HepG2 (cell line): ENCODE results near the gene ESYT2. TPM values are rescaled to one million over a fixed set of nuclear protein-coding genes. Genes with fewer than 3 reads are reported as not detected.

Experiments
- CC2D1A ChIP-seq: sonication (generic); formaldehyde crosslinking; IDR thresholded peaks from 2 replicates; pipeline ENCODE4 v1.8.1; 2023; ENCODE audit warnings: mild to moderate bottlenecking, missing genetic modification reagents
- HNRNPUL1 ChIP-seq: fragments of 200-400 bp; formaldehyde crosslinking; IDR thresholded peaks from 2 replicates; pipeline ENCODE4 v1.6.1; 2017; ENCODE audit warnings: low read depth, mild to moderate bottlenecking, low read length, moderate library complexity
- PAX8 ChIP-seq: sonication (generic); formaldehyde crosslinking; IDR thresholded peaks from 2 replicates; pipeline ENCODE4 v1.8.0; 2022; ENCODE audit warnings: mild to moderate bottlenecking, missing genetic modification reagents, borderline replicate concordance
- RBFOX2 ChIP-seq: fragments of 200-400 bp; formaldehyde crosslinking; IDR thresholded peaks from 2 replicates; pipeline ENCODE4 v1.6.1; 2017; ENCODE audit warnings: low read depth, mild to moderate bottlenecking, low read length
- SALL1 ChIP-seq: sonication (generic); formaldehyde crosslinking; IDR thresholded peaks from 2 replicates; pipeline ENCODE4 v1.8.0; 2022; ENCODE audit warnings: mild to moderate bottlenecking, missing genetic modification reagents
- SATB2 ChIP-seq: sonication (generic); formaldehyde crosslinking; IDR thresholded peaks from 2 replicates; pipeline ENCODE4 v1.5.0; 2020; ENCODE audit warnings: missing genetic modification reagents
- SOX6 ChIP-seq, 2 experiments: fragments of 450-650 bp in 1 of 2; sonication (generic) in 1 of 2; formaldehyde crosslinking in 1 of 2; IDR thresholded peaks; 2 replicates each; pipeline versions ENCODE4 v1.4.0 to v1.6.1; 2017 to 2020; ENCODE audit warnings: antibody characterized with exemption in 1 of 2, mild to moderate bottlenecking in 1 of 2, missing genetic modification reagents in 1 of 2
- ZFP1 ChIP-seq: IDR thresholded peaks from 2 replicates; pipeline ENCODE4 v1.6.1; 2016
- ZNF333 ChIP-seq: sonication (generic); formaldehyde crosslinking; IDR thresholded peaks from 2 replicates; pipeline ENCODE4 v1.4.0; 2020; ENCODE audit warnings: mild to moderate bottlenecking, missing genetic modification reagents, borderline replicate concordance
- polyA plus RNA-seq, 8 experiments: library from polyadenylated mRNA; depleted of rRNA in 3 of 8; stranded (reverse) in 7 of 8; unstranded in 1 of 8; fragments of >200 nt; fragmentation: Illumina TruSeq in 4 of 8; extraction: Trizol in 4 of 8; gene quantifications; 2 replicates each; pipeline versions ENCODE4 v1.2.1 to v1.2.3, GENCODE V29; 2011 to 2016; ENCODE audit warnings: low read depth in 4 of 8, missing spikeins in 1 of 8, mixed read lengths in 1 of 8; ENCODE audit not compliant: insufficient read depth in 1 of 8
- total RNA-seq, 5 experiments: library from RNA; depleted of rRNA; stranded (reverse); fragments of >200 nt; fragmentation: Illumina TruSeq; extraction: Trizol; gene quantifications; 2 replicates each; pipeline ENCODE4 v1.2.3, GENCODE V29; 2016; ENCODE audit warnings: low read depth in 1 of 5
- TF ChIP-seq, protein P1 (sequence below): sonication (generic); formaldehyde crosslinking; IDR thresholded peaks from 2 replicates; pipeline ENCODE4 v1.9.0; 2021; ENCODE audit warnings: missing genetic modification reagents, borderline replicate concordance
- TF ChIP-seq, protein P2 (sequence below), 2 experiments: sonication (generic) in 1 of 2; formaldehyde crosslinking in 1 of 2; IDR thresholded peaks; 2 replicates each; pipeline versions ENCODE4 v1.6.1 to v1.9.0; 2014 to 2022; ENCODE audit warnings: antibody characterized with exemption in 1 of 2, borderline replicate concordance in 1 of 2, inconsistent platforms in 1 of 2, low read depth in 1 of 2, missing genetic modification reagents in 1 of 2
- TF ChIP-seq, protein P3 (sequence below): sonication (generic); formaldehyde crosslinking; IDR thresholded peaks from 2 replicates; pipeline ENCODE4 v1.4.0; 2020; ENCODE audit warnings: missing genetic modification reagents
- TF ChIP-seq, protein P4 (sequence below): sonication (generic); formaldehyde crosslinking; IDR thresholded peaks from 2 replicates; pipeline ENCODE4 v1.4.0; 2020; ENCODE audit warnings: missing genetic modification reagents, mild to moderate bottlenecking, borderline replicate concordance

ESYT2 gene
- total and polyA plus RNA-seq, 2 of the 13 experiments (the other 11 are each of a cell fraction or from before 2014, with no cell fraction given) = 28.5 to 37.3 TPM

DNA sequence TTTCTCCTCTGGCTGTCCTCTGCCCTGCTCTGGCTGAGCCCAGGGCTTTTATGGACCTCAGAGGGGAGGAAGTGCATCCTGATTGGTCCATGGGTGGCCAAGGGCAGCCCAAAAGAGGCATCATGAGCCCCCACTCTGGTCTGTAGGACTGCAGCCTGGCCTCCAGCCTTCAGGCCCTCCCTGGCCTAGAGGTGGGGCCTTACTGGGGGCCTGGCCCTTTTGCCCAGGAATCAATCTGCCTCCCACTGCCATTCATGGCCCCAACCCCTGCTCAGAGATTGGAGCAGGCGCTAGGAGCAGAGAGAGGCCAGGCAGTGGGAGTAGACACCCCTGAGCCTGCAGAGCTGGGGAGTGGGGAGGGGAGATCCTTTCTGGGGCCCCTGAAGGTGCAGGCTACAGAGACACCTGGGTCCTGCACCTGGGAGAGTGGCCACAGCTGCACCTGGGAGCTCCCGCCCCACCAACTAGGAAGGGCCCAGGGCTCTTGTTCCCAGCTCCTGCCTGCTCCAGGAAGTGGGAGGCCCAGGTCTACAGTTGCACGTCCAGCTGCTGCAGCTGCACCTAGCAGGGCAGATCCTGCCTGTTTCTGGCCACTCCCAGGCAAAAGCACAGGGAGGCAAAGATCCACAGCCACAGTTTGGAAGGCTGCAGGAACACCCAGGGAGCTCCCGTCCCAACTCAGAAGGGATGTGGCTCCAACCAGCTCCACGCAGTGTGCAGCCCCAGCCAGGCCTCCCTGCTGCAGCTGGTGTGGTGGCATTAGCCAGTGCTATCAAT is 20.6 kb upstream of the ESYT2 start (continued):
- TF ChIP-seq, protein P1, sequence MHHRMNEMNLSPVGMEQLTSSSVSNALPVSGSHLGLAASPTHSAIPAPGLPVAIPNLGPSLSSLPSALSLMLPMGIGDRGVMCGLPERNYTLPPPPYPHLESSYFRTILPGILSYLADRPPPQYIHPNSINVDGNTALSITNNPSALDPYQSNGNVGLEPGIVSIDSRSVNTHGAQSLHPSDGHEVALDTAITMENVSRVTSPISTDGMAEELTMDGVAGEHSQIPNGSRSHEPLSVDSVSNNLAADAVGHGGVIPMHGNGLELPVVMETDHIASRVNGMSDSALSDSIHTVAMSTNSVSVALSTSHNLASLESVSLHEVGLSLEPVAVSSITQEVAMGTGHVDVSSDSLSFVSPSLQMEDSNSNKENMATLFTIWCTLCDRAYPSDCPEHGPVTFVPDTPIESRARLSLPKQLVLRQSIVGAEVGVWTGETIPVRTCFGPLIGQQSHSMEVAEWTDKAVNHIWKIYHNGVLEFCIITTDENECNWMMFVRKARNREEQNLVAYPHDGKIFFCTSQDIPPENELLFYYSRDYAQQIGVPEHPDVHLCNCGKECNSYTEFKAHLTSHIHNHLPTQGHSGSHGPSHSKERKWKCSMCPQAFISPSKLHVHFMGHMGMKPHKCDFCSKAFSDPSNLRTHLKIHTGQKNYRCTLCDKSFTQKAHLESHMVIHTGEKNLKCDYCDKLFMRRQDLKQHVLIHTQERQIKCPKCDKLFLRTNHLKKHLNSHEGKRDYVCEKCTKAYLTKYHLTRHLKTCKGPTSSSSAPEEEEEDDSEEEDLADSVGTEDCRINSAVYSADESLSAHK = no peak
- no peak for TF ChIP-seq ZFP1
- TF ChIP-seq ZNF333 (CRISPR knock-in tag) = peak; percentile 25; the same call in 1 of the 2 replicates
- TF ChIP-seq, protein P2, sequence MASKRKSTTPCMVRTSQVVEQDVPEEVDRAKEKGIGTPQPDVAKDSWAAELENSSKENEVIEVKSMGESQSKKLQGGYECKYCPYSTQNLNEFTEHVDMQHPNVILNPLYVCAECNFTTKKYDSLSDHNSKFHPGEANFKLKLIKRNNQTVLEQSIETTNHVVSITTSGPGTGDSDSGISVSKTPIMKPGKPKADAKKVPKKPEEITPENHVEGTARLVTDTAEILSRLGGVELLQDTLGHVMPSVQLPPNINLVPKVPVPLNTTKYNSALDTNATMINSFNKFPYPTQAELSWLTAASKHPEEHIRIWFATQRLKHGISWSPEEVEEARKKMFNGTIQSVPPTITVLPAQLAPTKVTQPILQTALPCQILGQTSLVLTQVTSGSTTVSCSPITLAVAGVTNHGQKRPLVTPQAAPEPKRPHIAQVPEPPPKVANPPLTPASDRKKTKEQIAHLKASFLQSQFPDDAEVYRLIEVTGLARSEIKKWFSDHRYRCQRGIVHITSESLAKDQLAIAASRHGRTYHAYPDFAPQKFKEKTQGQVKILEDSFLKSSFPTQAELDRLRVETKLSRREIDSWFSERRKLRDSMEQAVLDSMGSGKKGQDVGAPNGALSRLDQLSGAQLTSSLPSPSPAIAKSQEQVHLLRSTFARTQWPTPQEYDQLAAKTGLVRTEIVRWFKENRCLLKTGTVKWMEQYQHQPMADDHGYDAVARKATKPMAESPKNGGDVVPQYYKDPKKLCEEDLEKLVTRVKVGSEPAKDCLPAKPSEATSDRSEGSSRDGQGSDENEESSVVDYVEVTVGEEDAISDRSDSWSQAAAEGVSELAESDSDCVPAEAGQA (IDR thresholded peaks at IDR 0.05; ENCODE audit: low read depth) = no peak
- TF ChIP-seq, protein P2 (CRISPR knock-in tag; IDR thresholded peaks at IDR 0.05; ENCODE audit: borderline replicate concordance) = no peak
- no peak for TF ChIP-seq SOX6 (IDR thresholded peaks at IDR 0.05)
- TF ChIP-seq SOX6 (CRISPR knock-in tag; IDR thresholded peaks at IDR 0.05) = peak; percentile 39; the same call in 1 of the 2 replicates
- TF ChIP-seq SATB2 (CRISPR knock-in tag) = no peak
- peak; percentile 45; the same call in 1 of the 2 replicates for TF ChIP-seq RBFOX2
- TF ChIP-seq, protein P3, sequence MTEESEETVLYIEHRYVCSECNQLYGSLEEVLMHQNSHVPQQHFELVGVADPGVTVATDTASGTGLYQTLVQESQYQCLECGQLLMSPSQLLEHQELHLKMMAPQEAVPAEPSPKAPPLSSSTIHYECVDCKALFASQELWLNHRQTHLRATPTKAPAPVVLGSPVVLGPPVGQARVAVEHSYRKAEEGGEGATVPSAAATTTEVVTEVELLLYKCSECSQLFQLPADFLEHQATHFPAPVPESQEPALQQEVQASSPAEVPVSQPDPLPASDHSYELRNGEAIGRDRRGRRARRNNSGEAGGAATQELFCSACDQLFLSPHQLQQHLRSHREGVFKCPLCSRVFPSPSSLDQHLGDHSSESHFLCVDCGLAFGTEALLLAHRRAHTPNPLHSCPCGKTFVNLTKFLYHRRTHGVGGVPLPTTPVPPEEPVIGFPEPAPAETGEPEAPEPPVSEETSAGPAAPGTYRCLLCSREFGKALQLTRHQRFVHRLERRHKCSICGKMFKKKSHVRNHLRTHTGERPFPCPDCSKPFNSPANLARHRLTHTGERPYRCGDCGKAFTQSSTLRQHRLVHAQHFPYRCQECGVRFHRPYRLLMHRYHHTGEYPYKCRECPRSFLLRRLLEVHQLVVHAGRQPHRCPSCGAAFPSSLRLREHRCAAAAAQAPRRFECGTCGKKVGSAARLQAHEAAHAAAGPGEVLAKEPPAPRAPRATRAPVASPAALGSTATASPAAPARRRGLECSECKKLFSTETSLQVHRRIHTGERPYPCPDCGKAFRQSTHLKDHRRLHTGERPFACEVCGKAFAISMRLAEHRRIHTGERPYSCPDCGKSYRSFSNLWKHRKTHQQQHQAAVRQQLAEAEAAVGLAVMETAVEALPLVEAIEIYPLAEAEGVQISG (CRISPR knock-in tag) = peak; percentile 53; the same call in 1 of the 2 replicates
- TF ChIP-seq SALL1 (CRISPR knock-in tag) = peak; percentile 61
- TF ChIP-seq PAX8 (CRISPR knock-in tag) = no peak
- no peak for TF ChIP-seq HNRNPUL1
- TF ChIP-seq CC2D1A = no peak
- TF ChIP-seq, protein P4, sequence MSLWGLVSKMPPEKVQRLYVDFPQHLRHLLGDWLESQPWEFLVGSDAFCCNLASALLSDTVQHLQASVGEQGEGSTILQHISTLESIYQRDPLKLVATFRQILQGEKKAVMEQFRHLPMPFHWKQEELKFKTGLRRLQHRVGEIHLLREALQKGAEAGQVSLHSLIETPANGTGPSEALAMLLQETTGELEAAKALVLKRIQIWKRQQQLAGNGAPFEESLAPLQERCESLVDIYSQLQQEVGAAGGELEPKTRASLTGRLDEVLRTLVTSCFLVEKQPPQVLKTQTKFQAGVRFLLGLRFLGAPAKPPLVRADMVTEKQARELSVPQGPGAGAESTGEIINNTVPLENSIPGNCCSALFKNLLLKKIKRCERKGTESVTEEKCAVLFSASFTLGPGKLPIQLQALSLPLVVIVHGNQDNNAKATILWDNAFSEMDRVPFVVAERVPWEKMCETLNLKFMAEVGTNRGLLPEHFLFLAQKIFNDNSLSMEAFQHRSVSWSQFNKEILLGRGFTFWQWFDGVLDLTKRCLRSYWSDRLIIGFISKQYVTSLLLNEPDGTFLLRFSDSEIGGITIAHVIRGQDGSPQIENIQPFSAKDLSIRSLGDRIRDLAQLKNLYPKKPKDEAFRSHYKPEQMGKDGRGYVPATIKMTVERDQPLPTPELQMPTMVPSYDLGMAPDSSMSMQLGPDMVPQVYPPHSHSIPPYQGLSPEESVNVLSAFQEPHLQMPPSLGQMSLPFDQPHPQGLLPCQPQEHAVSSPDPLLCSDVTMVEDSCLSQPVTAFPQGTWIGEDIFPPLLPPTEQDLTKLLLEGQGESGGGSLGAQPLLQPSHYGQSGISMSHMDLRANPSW (CRISPR knock-in tag) = no peak
